Liver (tissue), 3 donors: ENCODE measurements around the gene PLAAT4.

Experiments used
- CTCF ChIP-seq: fragments of 150-350 bp; IDR thresholded peaks from 2 replicates; pipeline ENCODE4 v1.5.1; 2017; ENCODE audit warnings: improper control_type of control experiment, low read depth, low read length; ENCODE audit not compliant: missing input control
- EGR1 ChIP-seq, 2 donors: IDR thresholded peaks; 2 replicates each; pipeline ENCODE4 v1.6.1; 2016 to 2018; ENCODE audit warnings: antibody characterized with exemption in 2 of 2, low read depth in 2 of 2
- RAD21 ChIP-seq, 2 donors: IDR thresholded peaks; 2 replicates each; pipeline ENCODE4 v1.6.1; 2016; ENCODE audit warnings: antibody characterized with exemption in 2 of 2, mild to moderate bottlenecking in 2 of 2
- REST ChIP-seq: IDR thresholded peaks from 2 replicates; pipeline ENCODE4 v1.6.1; 2016; ENCODE audit warnings: antibody characterized with exemption, mild to moderate bottlenecking
- RXRA ChIP-seq, 2 donors: IDR thresholded peaks; 2 replicates each; pipeline ENCODE4 v1.6.1; 2017 to 2018; ENCODE audit warnings: antibody characterized with exemption in 2 of 2, mild to moderate bottlenecking in 1 of 2
- TAF1 ChIP-seq: conservative IDR thresholded peaks from 2 replicates; pipeline ENCODE4 v1.6.1; 2016; ENCODE audit warnings: antibody characterized with exemption, mild to moderate bottlenecking
- TF ChIP-seq, protein P1 (sequence below): IDR thresholded peaks from 2 replicates; pipeline ENCODE4 v1.6.1; 2016; ENCODE audit warnings: antibody characterized with exemption
- donor health status: healthy.
- donor health status: healthy.

DNA sequence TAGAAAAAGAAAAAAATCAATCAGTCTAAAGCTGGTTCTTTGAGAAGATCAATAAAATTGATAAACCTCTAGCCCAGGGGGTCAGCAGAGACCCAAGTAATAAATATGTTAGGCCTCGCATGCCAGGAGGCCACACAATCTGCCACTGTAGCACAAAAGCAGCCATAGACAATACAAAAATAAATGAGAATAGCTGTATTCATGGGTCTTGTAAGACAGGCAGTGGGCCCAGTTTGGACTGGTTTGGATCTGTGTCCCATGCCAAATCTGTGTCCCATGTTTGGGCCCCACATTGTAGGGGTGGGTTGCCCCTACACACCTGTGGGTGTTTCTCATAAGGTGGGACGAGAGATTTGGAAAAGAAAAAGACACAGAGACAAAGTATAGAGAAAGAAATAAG is 6.6 kb upstream of the PLAAT4 start:
- no peak for TF ChIP-seq EGR1 (IDR thresholded peaks at IDR 0.05; ENCODE audit: low read depth in 2 of 2)
- no peak for TF ChIP-seq CTCF
- TF ChIP-seq RXRA (IDR thresholded peaks at IDR 0.05) = no peak
- TF ChIP-seq TAF1 = no peak
- TF ChIP-seq, protein P1, sequence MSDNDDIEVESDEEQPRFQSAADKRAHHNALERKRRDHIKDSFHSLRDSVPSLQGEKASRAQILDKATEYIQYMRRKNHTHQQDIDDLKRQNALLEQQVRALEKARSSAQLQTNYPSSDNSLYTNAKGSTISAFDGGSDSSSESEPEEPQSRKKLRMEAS = no peak
- TF ChIP-seq RAD21 (IDR thresholded peaks at IDR 0.05) = no peak
- TF ChIP-seq REST = no peak
